Endothelial cell of umbilical vein (primary cell): Measurements from ENCODE around the gene ARHGDIB.

ENCODE experiments used
- GATA2 ChIP-seq: IDR thresholded peaks from 2 replicates; pipeline ENCODE4 v1.7.0; 2011; ENCODE audit warnings: low read depth, mild to moderate bottlenecking, moderate library complexity, mixed read lengths, low read length; ENCODE audit not compliant: insufficient read length, insufficient read depth
- MYC ChIP-seq: IDR thresholded peaks from one replicate; pipeline ENCODE4 v1.6.1; 2011; ENCODE audit warnings: mild to moderate bottlenecking, low read depth, low read length
- POLR2AphosphoS5 ChIP-seq: IDR thresholded peaks from 2 replicates; pipeline ENCODE4 v1.6.1; 2012; ENCODE audit warnings: low read depth, mild to moderate bottlenecking, control low read depth, low read length, moderate library complexity; ENCODE audit not compliant: insufficient read depth
- TF ChIP-seq, protein P1 (sequence below), 2 donors: IDR thresholded peaks; 1 replicate in 1 of 2; 2 replicates in 1 of 2; pipeline ENCODE4 v1.5.1; 2011; ENCODE audit warnings: low read length in 2 of 2, mild to moderate bottlenecking in 2 of 2, moderate library complexity in 2 of 2, control low read depth in 1 of 2, inconsistent platforms in 1 of 2, low read depth in 1 of 2; ENCODE audit not compliant: insufficient read depth in 1 of 2; ENCODE audit errors: extremely low read depth in 1 of 2

DNA sequence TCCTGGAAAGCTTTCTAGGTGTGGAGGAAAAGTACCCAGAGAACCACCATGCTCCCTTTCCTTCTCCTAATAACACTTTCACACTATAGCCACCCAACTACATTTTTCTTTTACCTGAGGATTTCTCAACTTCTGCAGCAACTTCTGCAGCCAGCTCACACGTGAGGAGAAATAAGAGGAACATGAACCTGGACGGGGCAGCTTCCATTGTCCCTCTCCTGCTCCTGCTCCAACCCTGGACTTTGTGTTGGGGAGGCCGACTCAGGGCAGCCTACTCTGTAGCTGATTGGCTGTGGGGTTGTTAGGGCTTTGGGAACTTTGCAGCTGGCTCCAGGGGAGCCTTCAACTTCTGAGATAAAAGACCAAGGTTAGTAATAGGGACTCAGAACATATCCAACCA lies 23.1 kb downstream of the ARHGDIB start, which contains the start of gene ERP27:
- TF ChIP-seq, protein P1, sequence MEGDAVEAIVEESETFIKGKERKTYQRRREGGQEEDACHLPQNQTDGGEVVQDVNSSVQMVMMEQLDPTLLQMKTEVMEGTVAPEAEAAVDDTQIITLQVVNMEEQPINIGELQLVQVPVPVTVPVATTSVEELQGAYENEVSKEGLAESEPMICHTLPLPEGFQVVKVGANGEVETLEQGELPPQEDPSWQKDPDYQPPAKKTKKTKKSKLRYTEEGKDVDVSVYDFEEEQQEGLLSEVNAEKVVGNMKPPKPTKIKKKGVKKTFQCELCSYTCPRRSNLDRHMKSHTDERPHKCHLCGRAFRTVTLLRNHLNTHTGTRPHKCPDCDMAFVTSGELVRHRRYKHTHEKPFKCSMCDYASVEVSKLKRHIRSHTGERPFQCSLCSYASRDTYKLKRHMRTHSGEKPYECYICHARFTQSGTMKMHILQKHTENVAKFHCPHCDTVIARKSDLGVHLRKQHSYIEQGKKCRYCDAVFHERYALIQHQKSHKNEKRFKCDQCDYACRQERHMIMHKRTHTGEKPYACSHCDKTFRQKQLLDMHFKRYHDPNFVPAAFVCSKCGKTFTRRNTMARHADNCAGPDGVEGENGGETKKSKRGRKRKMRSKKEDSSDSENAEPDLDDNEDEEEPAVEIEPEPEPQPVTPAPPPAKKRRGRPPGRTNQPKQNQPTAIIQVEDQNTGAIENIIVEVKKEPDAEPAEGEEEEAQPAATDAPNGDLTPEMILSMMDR (IDR thresholded peaks at IDR 0.05; ENCODE audit: extremely low read depth in 1 of 2, insufficient read depth in 1 of 2, low read depth in 1 of 2, low read length in 2 of 2) = no peak
- TF ChIP-seq POLR2AphosphoS5 (no peak), GATA2 (no peak), MYC (no peak)
